ENCODE measurements around the gene ZDHHC3.

The ZDHHC3 gene

GRCh38 chr3:44932271-44932670, 43.7 kb downstream of the ZDHHC3 start:
- DNase-seq (ENCODE audit: extremely low read depth, low read depth) = no peak
- no peak overlapping the region for H3K4me3 ChIP-seq (replicated peaks; ENCODE audit: low read depth, low read length)
- no peak for TF ChIP-seq CTCF (IDR thresholded peaks at IDR 0.05; ENCODE audit: low read depth, low read length, missing control alignments)

GRCh38 chr3:44931791-44932190, 44.2 kb downstream of the ZDHHC3 start:
- no peak overlapping the region for H3K4me3 ChIP-seq (replicated peaks; ENCODE audit: low read depth, low read length)
- TF ChIP-seq CTCF (IDR thresholded peaks at IDR 0.05; ENCODE audit: low read depth, low read length, missing control alignments) = no peak
- no peak for DNase-seq (ENCODE audit: extremely low read depth, low read depth)

- DNase-seq (ENCODE audit: extremely low read depth, low read depth) = no peak
- no peak for TF ChIP-seq CTCF (IDR thresholded peaks at IDR 0.05; ENCODE audit: low read depth, low read length, missing control alignments)
- no peak overlapping the region for H3K4me3 ChIP-seq (replicated peaks; ENCODE audit: low read depth, low read length)
These were observed 45.1 kb downstream of the ZDHHC3 start for GRCh38 chr3:44930911-44931310.

- H3K4me3 ChIP-seq (replicated peaks; ENCODE audit: low read depth, low read length) = no peak overlapping the region
- no peak for DNase-seq (ENCODE audit: extremely low read depth, low read depth)
- no peak for TF ChIP-seq CTCF (IDR thresholded peaks at IDR 0.05; ENCODE audit: low read depth, low read length, missing control alignments)
These were observed 46.2 kb downstream of the ZDHHC3 start for GRCh38 chr3:44929782-44930181.

- TF ChIP-seq CTCF (IDR thresholded peaks at IDR 0.05; ENCODE audit: low read depth, low read length, missing control alignments) = no peak
- H3K4me3 ChIP-seq (replicated peaks; ENCODE audit: low read depth, low read length) = no peak overlapping the region
- DNase-seq (ENCODE audit: extremely low read depth, low read depth) = no peak
These were observed 48.6 kb downstream of the ZDHHC3 start for GRCh38 chr3:44927371-44927770.

- no peak for DNase-seq (ENCODE audit: extremely low read depth, low read depth)
- no peak overlapping the region for H3K4me3 ChIP-seq (replicated peaks; ENCODE audit: low read depth, low read length)
- TF ChIP-seq CTCF (IDR thresholded peaks at IDR 0.05; ENCODE audit: low read depth, low read length, missing control alignments) = no peak
These were observed 49.1 kb downstream of the ZDHHC3 start for GRCh38 chr3:44926921-44927320.

GRCh38 chr3:44926172-44926571, 49.8 kb downstream of the ZDHHC3 start:
- no peak for TF ChIP-seq CTCF (IDR thresholded peaks at IDR 0.05; ENCODE audit: low read depth, low read length, missing control alignments)
- DNase-seq (ENCODE audit: extremely low read depth, low read depth) = no peak
- no peak overlapping the region for H3K4me3 ChIP-seq (replicated peaks; ENCODE audit: low read depth, low read length)
